ENCODE measurements around the gene DGKZ.

DNA sequence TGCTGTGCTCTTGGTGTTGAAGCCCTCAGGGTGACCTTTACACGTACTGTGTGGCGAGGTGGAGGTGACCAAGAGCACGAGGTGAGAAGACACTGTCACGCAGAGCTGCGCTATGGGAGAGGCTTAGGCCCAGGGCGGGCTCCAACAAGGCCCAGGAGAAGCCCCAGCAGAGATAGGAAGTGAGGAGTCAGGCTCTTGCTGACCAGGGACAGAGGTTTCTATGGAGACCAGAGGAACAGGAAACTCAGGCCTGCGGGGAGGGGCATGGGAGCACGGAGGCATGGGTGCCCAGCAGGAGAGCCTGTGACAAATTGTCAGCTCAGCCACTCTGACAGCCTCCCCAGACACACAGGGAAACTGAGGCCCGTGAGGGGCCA, 15.8 kb downstream of the DGKZ start:
- TF ChIP-seq POLR2A (IDR thresholded peaks at IDR 0.05) (no peak), EP300 (IDR thresholded peaks at IDR 0.05) (no peak), POLR2AphosphoS5 (IDR thresholded peaks at IDR 0.05) (no peak)
- TF ChIP-seq, protein P1, sequence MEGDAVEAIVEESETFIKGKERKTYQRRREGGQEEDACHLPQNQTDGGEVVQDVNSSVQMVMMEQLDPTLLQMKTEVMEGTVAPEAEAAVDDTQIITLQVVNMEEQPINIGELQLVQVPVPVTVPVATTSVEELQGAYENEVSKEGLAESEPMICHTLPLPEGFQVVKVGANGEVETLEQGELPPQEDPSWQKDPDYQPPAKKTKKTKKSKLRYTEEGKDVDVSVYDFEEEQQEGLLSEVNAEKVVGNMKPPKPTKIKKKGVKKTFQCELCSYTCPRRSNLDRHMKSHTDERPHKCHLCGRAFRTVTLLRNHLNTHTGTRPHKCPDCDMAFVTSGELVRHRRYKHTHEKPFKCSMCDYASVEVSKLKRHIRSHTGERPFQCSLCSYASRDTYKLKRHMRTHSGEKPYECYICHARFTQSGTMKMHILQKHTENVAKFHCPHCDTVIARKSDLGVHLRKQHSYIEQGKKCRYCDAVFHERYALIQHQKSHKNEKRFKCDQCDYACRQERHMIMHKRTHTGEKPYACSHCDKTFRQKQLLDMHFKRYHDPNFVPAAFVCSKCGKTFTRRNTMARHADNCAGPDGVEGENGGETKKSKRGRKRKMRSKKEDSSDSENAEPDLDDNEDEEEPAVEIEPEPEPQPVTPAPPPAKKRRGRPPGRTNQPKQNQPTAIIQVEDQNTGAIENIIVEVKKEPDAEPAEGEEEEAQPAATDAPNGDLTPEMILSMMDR (IDR thresholded peaks at IDR 0.05), result no peak

All from stomach (tissue), 4 donors.